GM12878 (cell line): ENCODE results near the gene TUBA4B.

Source experiments
- EGR1 ChIP-seq, 2 experiments: IDR thresholded peaks; 1 replicate in 1 of 2; 2 replicates in 1 of 2; pipeline ENCODE4 v1.6.1; 2011 to 2012; ENCODE audit warnings: low read depth in 2 of 2, low read length in 2 of 2, borderline replicate concordance in 1 of 2, mild to moderate bottlenecking in 1 of 2, moderate library complexity in 1 of 2
- EP300 ChIP-seq, 2 experiments: fragments of 150-350 bp in 1 of 2; IDR thresholded peaks; 2 replicates each; pipeline ENCODE4 v1.6.1; 2011 to 2012; ENCODE audit warnings: low read depth in 2 of 2, low read length in 2 of 2, borderline replicate concordance in 1 of 2, improper control_type of control experiment in 1 of 2, inconsistent platforms in 1 of 2; ENCODE audit not compliant: control insufficient read depth in 1 of 2
- NFIC ChIP-seq: IDR thresholded peaks from 2 replicates; pipeline ENCODE4 v1.6.1; 2012; ENCODE audit warnings: low read depth, mild to moderate bottlenecking, inconsistent platforms, low read length, moderate library complexity
- REST ChIP-seq: IDR thresholded peaks from 2 replicates; pipeline ENCODE4 v1.6.1; 2012; ENCODE audit warnings: mild to moderate bottlenecking, low read depth, low read length
- TAF1 ChIP-seq: IDR thresholded peaks from 2 replicates; pipeline ENCODE4 v1.6.1; 2011; ENCODE audit warnings: mild to moderate bottlenecking, low read depth, low read length, borderline replicate concordance
- TF ChIP-seq, protein P1 (sequence below), 3 experiments: IDR thresholded peaks in 2 of 3; conservative IDR thresholded peaks in 1 of 3; 2 replicates each; pipeline ENCODE4 v1.5.1; 2011; ENCODE audit warnings: low read depth in 3 of 3, low read length in 3 of 3, mild to moderate bottlenecking in 3 of 3, control low read depth in 2 of 3, moderate library complexity in 2 of 3, inconsistent platforms in 1 of 3, mixed read lengths in 1 of 3; ENCODE audit not compliant: control insufficient read depth in 2 of 3, insufficient read depth in 1 of 3; ENCODE audit errors: extremely low read depth in 1 of 3

DNA sequence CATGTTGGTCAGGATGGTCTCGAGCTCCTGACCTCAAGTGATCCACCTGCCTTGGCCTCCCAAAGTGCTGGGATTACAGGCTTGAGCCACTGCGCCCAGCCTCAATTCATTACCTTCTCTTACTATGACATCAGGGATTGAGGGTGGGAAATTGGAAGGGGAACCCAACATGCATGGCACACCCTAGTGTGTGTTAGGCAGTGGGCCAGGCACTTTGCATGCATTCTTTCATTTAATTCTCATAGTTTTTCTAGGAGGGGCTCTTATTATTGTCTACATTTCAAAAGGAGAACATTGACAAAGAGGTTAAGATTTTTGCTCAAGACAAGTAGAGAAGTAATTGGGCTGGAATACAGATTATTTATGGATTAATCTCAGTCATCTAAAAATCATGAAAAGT is 15.3 kb downstream of the TUBA4B start:
- TF ChIP-seq, protein P1, sequence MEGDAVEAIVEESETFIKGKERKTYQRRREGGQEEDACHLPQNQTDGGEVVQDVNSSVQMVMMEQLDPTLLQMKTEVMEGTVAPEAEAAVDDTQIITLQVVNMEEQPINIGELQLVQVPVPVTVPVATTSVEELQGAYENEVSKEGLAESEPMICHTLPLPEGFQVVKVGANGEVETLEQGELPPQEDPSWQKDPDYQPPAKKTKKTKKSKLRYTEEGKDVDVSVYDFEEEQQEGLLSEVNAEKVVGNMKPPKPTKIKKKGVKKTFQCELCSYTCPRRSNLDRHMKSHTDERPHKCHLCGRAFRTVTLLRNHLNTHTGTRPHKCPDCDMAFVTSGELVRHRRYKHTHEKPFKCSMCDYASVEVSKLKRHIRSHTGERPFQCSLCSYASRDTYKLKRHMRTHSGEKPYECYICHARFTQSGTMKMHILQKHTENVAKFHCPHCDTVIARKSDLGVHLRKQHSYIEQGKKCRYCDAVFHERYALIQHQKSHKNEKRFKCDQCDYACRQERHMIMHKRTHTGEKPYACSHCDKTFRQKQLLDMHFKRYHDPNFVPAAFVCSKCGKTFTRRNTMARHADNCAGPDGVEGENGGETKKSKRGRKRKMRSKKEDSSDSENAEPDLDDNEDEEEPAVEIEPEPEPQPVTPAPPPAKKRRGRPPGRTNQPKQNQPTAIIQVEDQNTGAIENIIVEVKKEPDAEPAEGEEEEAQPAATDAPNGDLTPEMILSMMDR (IDR thresholded peaks at IDR 0.05 in 2 of 3, conservative IDR thresholded peaks at IDR 0.05 in 1 of 3; ENCODE audit: control insufficient read depth in 2 of 3, extremely low read depth in 1 of 3, insufficient read depth in 1 of 3, low read depth in 3 of 3, low read length in 3 of 3), result no peak
- TF ChIP-seq NFIC (no peak), REST (no peak), TAF1 (no peak), EGR1 (IDR thresholded peaks at IDR 0.05; ENCODE audit: borderline replicate concordance in 1 of 2, low read depth in 2 of 2, low read length in 2 of 2) (no peak), EP300 (IDR thresholded peaks at IDR 0.05; ENCODE audit: borderline replicate concordance in 1 of 2, control insufficient read depth in 1 of 2, low read depth in 2 of 2, low read length in 2 of 2) (no peak)
